ENCODE results near the gene KIRREL3.

Gene KIRREL3

GRCh38 chr11:126630893-126631798 lies 369.4 kb downstream of the KIRREL3 start:
- DNase-seq (ENCODE audit: low read depth): no peak

DNA sequence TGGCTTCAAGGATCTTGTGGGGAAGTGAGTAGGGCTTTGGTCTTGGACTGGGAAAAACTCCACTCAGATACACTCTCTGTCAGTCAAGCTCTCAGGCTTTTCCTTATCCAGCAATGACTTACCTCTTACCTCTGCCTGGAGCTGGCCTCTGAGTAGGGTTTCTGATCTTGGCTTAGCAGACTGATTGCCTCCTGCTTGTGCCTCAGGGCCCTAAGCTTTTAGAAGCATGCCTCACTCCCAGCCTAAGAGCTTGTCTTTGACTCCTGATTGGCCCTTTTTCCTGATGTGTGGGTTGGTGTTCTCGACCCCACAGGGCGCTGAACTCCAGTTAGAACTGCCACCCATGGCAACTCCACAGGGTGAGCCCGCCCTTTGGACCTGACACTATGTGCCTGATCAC lies 370.1 kb downstream of the KIRREL3 start:
- DNase-seq (ENCODE audit: low read depth): no peak

DNA sequence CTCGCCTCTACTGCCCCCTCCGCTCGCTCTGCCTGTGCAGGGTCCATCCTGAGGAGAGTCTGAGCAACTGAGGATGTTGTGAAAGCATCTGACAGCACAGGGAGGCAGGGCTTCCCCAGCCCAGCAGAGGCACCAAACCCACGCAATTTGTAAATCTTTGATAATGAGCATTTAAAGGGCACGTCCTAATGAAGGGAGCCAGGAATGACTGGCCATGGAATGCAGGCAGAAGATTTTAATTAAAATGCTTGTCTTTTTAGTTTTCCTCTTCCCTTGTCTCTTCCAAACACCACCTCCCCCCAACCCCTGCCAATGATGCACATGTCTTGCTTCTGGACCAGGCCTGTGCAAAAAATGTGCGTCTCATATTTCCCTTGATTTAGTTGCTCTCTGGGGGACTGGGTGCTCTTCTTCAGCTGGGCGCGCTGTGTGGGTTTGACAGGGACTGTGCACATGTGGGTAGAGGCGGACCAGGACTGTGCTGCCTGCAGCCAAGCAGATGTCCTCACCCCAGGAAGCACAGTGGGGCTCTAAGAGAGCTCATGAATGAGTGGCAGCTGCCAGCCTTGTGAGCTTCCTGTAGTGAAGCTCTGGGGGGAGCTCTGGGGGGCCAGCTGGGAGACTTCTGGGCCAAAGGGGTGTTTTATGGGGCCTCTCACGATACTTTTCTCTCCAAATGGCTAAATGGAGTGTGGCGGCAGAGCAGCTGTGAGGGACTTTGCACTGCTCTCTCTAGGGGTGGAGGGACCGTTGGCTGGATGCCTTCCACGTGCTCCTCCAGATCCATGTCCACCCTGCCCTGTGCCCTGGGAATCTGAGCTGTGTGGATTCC lies 371.6 kb downstream of the KIRREL3 start:
- no peak for DNase-seq (ENCODE audit: low read depth)

DNA sequence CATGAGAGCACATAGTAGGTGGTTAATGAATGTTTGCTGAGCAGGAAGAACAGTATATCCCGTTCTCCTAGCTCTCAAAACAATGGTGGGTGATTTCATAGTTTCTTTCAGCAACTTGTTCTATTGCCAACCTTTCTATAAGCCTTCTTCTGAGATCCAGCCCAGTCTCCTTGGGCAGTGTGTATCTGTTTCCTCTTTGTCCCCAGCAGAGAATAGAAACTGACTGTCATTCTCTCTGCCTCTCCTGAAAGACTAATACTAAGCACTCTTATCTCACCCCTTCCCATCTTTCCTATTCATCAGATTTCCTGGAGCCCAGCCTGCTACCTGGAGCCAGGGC lies 372.1 kb downstream of the KIRREL3 start:
- no peak for DNase-seq (ENCODE audit: low read depth)

- no peak for DNase-seq (ENCODE audit: low read depth)
These were observed 373.1 kb downstream of the KIRREL3 start for GRCh38 chr11:126627421-126627820.

- DNase-seq (ENCODE audit: low read depth): no peak
These were observed 376.1 kb downstream of the KIRREL3 start for GRCh38 chr11:126624506-126624905.

DNA sequence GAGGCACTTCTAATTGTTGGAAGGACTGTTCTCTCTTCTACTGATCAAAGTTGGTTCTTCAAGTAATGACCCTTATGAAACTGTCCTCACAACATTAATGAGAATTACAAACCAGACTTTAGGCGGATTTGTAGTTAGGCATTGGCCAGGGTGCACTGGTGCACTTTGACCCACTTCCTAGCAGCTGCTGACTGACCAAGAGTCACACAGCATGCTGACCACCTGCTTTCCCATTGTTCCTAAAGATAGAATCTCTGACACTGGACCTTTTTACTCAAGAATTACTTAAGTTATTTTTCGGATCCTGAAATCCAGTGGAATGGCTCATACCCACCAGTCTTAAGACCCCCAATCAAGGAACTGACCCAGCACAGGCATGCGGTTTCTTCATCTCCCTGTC lies 381.1 kb downstream of the KIRREL3 start:
- no peak for DNase-seq (ENCODE audit: low read depth)

GRCh38 chr11:126615845-126616244 lies 384.7 kb downstream of the KIRREL3 start:
- no peak for DNase-seq (ENCODE audit: low read depth)

DNA sequence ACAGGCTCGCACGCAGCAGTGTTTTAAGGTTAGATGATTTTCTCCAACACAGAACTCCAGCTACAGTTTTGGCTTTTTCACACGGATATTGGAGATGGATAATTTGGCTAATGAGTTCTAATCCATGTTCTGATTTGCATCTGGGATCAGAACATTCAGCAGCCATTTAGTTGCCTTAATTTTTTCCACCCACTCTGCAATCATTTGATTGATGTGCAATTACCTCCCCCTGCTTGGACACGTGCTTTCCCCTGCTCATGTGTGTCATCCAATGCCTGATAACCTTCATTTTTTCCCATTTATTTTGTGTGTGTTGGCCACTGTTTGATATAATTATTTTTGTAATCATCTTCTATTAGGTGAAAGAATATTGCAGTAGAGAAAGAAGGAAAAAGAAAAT lies 387.3 kb downstream of the KIRREL3 start:
- DNase-seq (ENCODE audit: low read depth): no peak

GRCh38 chr11:126612671-126613070 lies 387.9 kb downstream of the KIRREL3 start:
- no peak for DNase-seq (ENCODE audit: low read depth)

GRCh38 chr11:126611438-126611837 lies 389.1 kb downstream of the KIRREL3 start:
- DNase-seq (ENCODE audit: low read depth): no peak

GRCh38 chr11:126608658-126609057 lies 391.9 kb downstream of the KIRREL3 start:
- no peak for DNase-seq (ENCODE audit: low read depth)

DNA sequence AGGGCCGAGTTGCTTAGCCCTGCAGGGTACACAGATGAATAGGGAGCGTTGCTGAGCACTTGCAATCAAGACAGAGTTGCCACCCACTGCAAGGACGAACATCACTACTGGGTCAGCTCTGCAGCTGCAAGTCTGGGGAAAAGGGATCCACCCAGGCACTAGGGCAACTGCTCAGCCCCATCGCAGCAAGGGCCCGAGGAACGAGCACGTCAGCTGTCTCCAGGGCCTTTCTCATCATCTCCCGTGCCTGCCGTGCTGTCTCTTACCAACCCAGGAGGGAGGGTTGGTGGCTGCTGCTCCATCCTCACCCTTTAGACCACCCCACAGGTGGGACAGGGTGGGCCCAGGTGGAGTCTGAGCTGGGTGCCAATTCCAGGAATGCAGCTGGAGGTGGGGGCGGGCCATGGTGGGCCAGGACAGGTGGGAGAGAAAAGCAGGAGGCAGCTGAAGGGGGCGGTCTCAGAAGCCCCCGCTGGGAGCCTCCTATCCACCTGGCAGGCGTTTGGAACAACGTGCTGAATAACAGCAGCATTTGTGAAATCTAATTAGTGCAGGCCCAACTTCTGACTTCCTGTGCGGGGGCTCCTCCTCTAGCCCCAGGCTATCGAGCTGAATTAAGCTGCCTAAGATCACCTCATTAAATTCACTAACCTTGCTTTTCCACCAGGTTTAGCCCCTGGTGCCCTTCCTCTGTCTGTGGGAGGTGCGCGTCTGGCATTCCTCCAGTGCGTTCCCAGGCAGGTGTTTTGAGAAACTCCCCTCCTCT lies 392.6 kb downstream of the KIRREL3 start:
- no peak for DNase-seq (ENCODE audit: low read depth)

GRCh38 chr11:126607374-126607773 lies 393.2 kb downstream of the KIRREL3 start:
- DNase-seq (ENCODE audit: low read depth): no peak

DNA sequence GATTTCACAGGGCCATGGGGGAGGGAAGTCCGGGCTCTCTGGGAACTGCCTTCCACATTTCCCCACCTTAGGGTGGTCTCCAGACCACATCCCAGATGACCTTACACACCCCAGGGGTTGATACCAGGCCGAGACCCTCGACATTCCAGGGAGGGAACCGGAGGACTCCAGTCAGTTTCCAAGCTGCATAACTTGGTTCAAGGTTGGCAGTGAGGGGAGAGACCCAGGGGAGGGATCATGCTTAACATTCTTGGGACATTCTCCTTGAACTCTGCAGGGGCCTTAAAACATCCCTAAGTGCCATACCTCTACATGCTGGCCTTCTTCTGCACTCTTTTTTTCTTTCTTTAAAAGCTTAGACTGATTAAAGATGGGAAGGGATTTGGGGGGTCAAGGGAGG lies 394.1 kb downstream of the KIRREL3 start:
- no peak for DNase-seq (ENCODE audit: low read depth)

DNA sequence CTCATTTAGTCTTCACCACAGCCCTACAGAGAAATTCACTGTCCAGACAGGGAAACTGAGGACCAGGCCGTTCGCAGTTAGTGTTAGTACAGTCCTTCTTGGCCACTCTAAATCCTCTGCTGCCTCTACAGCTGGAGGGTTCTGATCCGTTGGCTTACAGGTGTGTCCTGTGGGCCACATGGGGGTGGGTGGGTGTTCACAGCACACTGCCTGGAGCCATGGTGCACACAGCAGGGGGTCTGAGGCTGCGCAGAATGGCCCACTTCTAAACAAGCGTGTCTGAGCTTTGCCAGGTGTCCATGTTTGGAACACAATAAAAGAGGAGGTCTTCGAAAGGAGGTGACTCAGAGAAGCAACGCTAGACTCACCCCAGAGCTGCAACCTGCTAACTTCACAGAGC lies 396.1 kb downstream of the KIRREL3 start:
- no peak for DNase-seq (ENCODE audit: low read depth)

DNA sequence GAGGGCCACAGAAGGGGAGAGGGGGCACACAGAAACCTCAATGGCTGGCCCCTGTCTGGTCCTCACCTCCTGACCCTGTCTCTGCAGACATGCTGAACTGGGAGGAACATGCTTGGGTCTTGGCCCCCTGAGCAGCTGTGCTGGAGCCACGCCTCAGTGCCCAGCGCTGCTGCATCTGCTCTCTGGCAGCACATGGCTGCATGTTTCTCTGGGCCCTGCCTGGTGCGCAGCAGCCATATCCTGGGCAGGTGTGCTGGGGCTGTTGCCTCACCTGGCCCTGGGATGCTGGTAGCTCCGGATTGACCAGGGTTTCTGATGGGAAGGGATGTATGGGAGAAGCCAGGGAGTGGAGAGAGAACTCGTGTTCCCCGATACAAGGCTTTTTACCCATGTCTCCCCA lies 397.1 kb downstream of the KIRREL3 start:
- DNase-seq (ENCODE audit: low read depth): no peak

DNA sequence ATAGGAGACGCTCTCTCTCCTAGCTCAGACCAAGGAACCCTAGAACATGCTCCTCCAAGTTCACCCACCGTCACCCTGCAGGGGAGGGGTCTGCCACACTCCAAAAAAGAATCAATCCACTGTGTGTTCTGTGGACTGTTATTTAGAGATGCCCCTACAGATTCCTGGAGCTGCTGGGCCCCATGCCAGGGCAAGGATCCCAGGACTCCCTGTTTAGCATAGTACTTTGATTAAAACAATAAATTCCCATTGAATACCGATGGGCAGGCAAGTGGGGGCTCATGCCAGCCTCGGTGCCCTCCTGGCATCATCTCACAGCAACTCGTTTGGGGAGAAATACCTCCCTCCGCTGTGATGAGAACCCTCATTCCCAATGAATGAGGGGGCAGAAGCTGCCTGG lies 397.6 kb downstream of the KIRREL3 start:
- no peak for DNase-seq (ENCODE audit: low read depth)

- no peak for DNase-seq (ENCODE audit: low read depth)
These were observed 398.1 kb downstream of the KIRREL3 start for GRCh38 chr11:126602349-126602940.

GRCh38 chr11:126601550-126602215 lies 398.9 kb downstream of the KIRREL3 start:
- DNase-seq (ENCODE audit: low read depth): no peak

DNA sequence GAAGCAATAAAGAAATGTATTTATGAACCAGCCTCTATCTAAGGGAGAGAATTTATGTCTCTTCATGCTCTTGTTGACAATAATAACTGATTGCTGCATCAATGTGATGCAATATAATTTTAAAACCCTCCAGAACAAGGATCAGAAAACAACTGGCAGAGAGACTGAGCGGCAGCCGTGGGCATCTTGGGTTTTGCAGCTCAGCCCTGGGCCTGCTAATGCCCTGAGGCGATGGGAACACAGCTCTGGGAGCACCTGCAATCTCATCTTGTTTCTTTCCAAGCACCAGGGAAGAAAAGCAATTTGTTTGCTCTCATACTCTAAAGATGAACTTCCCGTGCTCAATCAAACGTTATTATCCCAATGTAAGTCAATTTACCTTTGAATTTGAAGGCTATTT lies 399.4 kb downstream of the KIRREL3 start:
- no peak for DNase-seq (ENCODE audit: low read depth)

Measured in HS-27A (cell line).